SK-N-SH (cell line): ENCODE data around the gene RBM19. TPM values are rescaled to one million over a fixed set of nuclear protein-coding genes. Genes with fewer than 3 reads are reported as not detected.

Source experiments
- CTCF ChIA-PET: fragments of 300-600, 350-600 bp; formaldehyde crosslinking; extraction: SDS; loops from one replicate; lab custom pipeline; 2021; lab: Yijun Ruan, JAX
- POLR2A ChIA-PET: fragments of 350-600 bp; sonication (Branson Sonifier 250); formaldehyde crosslinking; extraction: SDS; loops from one replicate; lab custom pipeline; 2020; ENCODE audit warnings: antibody characterized with exemption, inconsistent platforms; lab: Yijun Ruan, JAX
- DNase-seq: peaks from one replicate; pipeline ENCODE4 v3.0.0; 2012
- H2AFZ ChIP-seq: fragments of 200-600 bp; sonication (generic); 2 replicates; pipeline ENCODE4 v1.8.1; 2016; ENCODE audit warnings: antibody characterized with exemption, mild to moderate bottlenecking, low read depth
- H3F3A ChIP-seq: fragments of 200-600 bp; sonication (generic); replicated peaks from 2 replicates; pipeline ENCODE3; 2016; ENCODE audit warnings: antibody characterized with exemption, mild to moderate bottlenecking; ENCODE audit not compliant: insufficient read depth
- H3K27ac ChIP-seq, 2 experiments: fragments of 200-500 bp in 1 of 2; fragments of 200-600 bp in 1 of 2; sonication (Bioruptor generic) in 1 of 2; sonication (generic), shearing (Covaris generic) in 1 of 2; 2 replicates each; pipeline versions ENCODE4 v1.5.1 to v1.6.1; 2014 to 2016; ENCODE audit warnings: low read depth in 2 of 2, inconsistent platforms in 1 of 2, low read length in 1 of 2, mild to moderate bottlenecking in 1 of 2, mixed read lengths in 1 of 2
- H3K27me3 ChIP-seq: fragments of 200-600 bp; sonication (generic), shearing (Covaris generic); 2 replicates; pipeline ENCODE4 v1.6.1; 2016; ENCODE audit warnings: mixed run types; ENCODE audit not compliant: insufficient read depth
- H3K36me3 ChIP-seq, 2 experiments: fragments of 200-500 bp in 1 of 2; fragments of 200-600 bp in 1 of 2; sonication (Bioruptor generic) in 1 of 2; sonication (generic) in 1 of 2; replicated peaks in 1 of 2; 2 replicates each; pipeline versions ENCODE3 to v1.5.1; 2014 to 2016; ENCODE audit warnings: low read length in 1 of 2, mild to moderate bottlenecking in 1 of 2; ENCODE audit not compliant: insufficient read depth in 2 of 2, control insufficient read depth in 1 of 2
- H3K4me1 ChIP-seq, 2 experiments: fragments of 200-500 bp in 1 of 2; fragments of 200-600 bp in 1 of 2; sonication (Bioruptor generic) in 1 of 2; sonication (generic), shearing (Covaris generic) in 1 of 2; 2 replicates each; pipeline versions ENCODE4 v1.5.1 to v1.6.1; 2014 to 2016; ENCODE audit warnings: low read depth in 1 of 2, low read length in 1 of 2, mixed run types in 1 of 2; ENCODE audit not compliant: insufficient read depth in 2 of 2, control insufficient read depth in 1 of 2
- H3K4me2 ChIP-seq: fragments of 200-600 bp; sonication (generic), shearing (Covaris generic); 2 replicates; pipeline ENCODE4 v1.6.1; 2017; ENCODE audit warnings: mixed run types
- H3K4me3 ChIP-seq, 2 experiments: fragments of 200-500 bp in 1 of 2; fragments of 200-600 bp in 1 of 2; sonication (Bioruptor generic) in 1 of 2; sonication (generic), shearing (Covaris generic) in 1 of 2; 2 replicates each; pipeline versions ENCODE4 v1.5.1 to v1.8.1; 2014 to 2016; ENCODE audit warnings: low read depth in 2 of 2, inconsistent platforms in 1 of 2, low read length in 1 of 2, mild to moderate bottlenecking in 1 of 2, mixed read lengths in 1 of 2, moderate library complexity in 1 of 2
- H3K79me2 ChIP-seq: fragments of 200-600 bp; sonication (generic); 2 replicates; pipeline ENCODE4 v1.8.1; 2017; ENCODE audit warnings: mild to moderate bottlenecking; ENCODE audit not compliant: insufficient read depth
- H3K9ac ChIP-seq: fragments of 200-600 bp; sonication (generic); 2 replicates; pipeline ENCODE4 v1.6.1; 2017; ENCODE audit warnings: mixed run types
- H3K9me2 ChIP-seq: fragments of 200-600 bp; sonication (generic); 2 replicates; pipeline ENCODE4 v1.6.1; 2017; ENCODE audit warnings: mixed run types
- H3K9me3 ChIP-seq: fragments of 200-600 bp; sonication (generic); 2 replicates; pipeline ENCODE4 v1.6.1; 2017; ENCODE audit warnings: mixed run types, mild to moderate bottlenecking, moderate library complexity
- H4K20me1 ChIP-seq: fragments of 200-600 bp; sonication (generic); 2 replicates; pipeline ENCODE4 v1.6.1; 2017; ENCODE audit warnings: mild to moderate bottlenecking, mixed run types; ENCODE audit not compliant: insufficient read depth
- CTCF ChIP-seq: fragments of 200-600 bp; sonication (generic); IDR thresholded peaks from 2 replicates; pipeline ENCODE4 v1.6.1; 2017; ENCODE audit warnings: antibody characterized with exemption, mild to moderate bottlenecking, moderate library complexity
- MEF2A ChIP-seq: IDR thresholded peaks from 2 replicates; pipeline ENCODE4 v1.4.0; 2012; ENCODE audit warnings: low read depth, borderline replicate concordance
- MXI1 ChIP-seq: IDR thresholded peaks from 2 replicates; pipeline ENCODE4 v1.6.1; 2012; ENCODE audit warnings: mild to moderate bottlenecking, low read depth, low read length, improper control_type of control experiment
- NRF1 ChIP-seq: IDR thresholded peaks from 2 replicates; pipeline ENCODE4 v1.6.1; 2012; ENCODE audit warnings: low read depth, mild to moderate bottlenecking, low read length
- RAD21 ChIP-seq: IDR thresholded peaks from 2 replicates; pipeline ENCODE4 v1.6.1; 2012; ENCODE audit warnings: mild to moderate bottlenecking, low read length
- SIN3A ChIP-seq: IDR thresholded peaks from 2 replicates; pipeline ENCODE4 v1.6.1; 2012; ENCODE audit warnings: low read depth, mild to moderate bottlenecking, low read length, moderate library complexity, borderline replicate concordance
- SMC3 ChIP-seq: IDR thresholded peaks from 2 replicates; pipeline ENCODE4 v1.6.1; 2012; ENCODE audit warnings: low read depth, low read length, improper control_type of control experiment
- WGBS: methylation state at CpG from one replicate; pipeline ENCODE4 v1.1.6; 2017; ENCODE audit warnings: low lambda C conversion rate; 5-methylcytosine and 5-hydroxymethylcytosine counted together
- polyA plus RNA-seq, 3 experiments: library from polyadenylated mRNA; depleted of rRNA; stranded (reverse); fragments of >200 nt; gene quantifications; 2 replicates each; pipeline ENCODE4 v1.2.3, GENCODE V29; 2012
- TF ChIP-seq, protein P1 (sequence below): IDR thresholded peaks from 2 replicates; pipeline ENCODE4 v1.4.0; 2012; ENCODE audit warnings: low read depth
- TF ChIP-seq, protein P2 (sequence below): IDR thresholded peaks from 2 replicates; pipeline ENCODE4; 2012
- TF ChIP-seq, protein P3 (sequence below): IDR thresholded peaks from 2 replicates; pipeline ENCODE4 v1.4.0; 2012; ENCODE audit warnings: low read depth, borderline replicate concordance

The RBM19 gene
- polyA plus RNA-seq, 1 of the 3 experiments (the other 2 are of a cell fraction): 16.6 TPM

DNA sequence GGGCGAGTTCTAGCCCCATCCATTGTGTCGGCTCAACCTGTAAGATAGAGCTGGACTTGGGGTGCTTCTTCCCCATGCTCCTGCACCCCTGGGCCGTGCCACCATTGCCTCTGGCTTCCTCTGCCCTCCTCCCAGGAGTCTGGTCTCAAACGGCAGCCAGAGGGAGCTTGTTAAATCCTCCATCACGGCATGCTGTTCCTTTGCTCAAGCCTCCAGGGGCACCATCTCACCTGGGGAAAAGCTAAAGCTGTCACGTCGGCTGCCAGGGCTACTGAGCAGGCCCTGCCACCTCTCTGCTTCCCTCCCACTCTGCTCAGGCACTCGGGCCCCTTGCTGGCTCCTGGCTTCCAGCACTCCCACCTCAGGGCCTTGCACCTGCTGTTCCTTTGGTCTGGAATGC is 140.4 kb downstream of the RBM19 start (continued):
- no peak for TF ChIP-seq CTCF
- TF ChIP-seq, protein P1, sequence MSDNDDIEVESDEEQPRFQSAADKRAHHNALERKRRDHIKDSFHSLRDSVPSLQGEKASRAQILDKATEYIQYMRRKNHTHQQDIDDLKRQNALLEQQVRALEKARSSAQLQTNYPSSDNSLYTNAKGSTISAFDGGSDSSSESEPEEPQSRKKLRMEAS: no peak
- TF ChIP-seq, protein P2, sequence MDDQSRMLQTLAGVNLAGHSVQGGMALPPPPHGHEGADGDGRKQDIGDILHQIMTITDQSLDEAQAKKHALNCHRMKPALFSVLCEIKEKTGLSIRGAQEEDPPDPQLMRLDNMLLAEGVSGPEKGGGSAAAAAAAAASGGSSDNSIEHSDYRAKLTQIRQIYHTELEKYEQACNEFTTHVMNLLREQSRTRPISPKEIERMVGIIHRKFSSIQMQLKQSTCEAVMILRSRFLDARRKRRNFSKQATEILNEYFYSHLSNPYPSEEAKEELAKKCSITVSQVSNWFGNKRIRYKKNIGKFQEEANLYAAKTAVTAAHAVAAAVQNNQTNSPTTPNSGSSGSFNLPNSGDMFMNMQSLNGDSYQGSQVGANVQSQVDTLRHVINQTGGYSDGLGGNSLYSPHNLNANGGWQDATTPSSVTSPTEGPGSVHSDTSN: no peak
- TF ChIP-seq NRF1: no peak
- no peak for TF ChIP-seq MXI1
- TF ChIP-seq SMC3: no peak

DNA sequence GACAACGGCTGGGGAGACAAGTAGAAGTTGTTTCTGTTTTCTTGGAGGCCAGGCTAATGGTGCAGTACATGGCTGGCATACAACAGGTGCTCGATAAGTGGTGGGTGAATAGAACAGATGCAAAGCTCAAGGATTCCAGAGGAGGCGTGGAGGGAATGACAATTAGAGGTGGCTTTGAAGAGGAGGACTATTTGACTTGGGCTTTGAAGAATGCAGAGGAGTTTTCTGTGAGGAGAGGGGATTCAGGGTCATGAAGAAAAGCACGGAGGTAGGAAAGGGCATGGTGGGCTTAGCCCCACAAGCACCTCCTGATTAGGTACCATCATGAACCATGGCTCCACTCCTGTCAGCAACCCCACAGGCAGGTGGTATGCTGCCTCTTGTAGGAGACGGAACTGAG is 142.3 kb downstream of the RBM19 start:
- Histone ChIP-seq H3K4me1 (no peaks in the 10 kb centered on the region; a peak in 1 of 4 replicates), H3K9me3 (no peaks in the 10 kb centered on the region), H3K79me2 (no peaks in the 10 kb centered on the region), H3K9me2 (no peaks in the 10 kb centered on the region), H2AFZ (no peak overlapping the region), H3K27ac (no peak overlapping the region), H3K27me3 (no peaks in the 10 kb centered on the region), H3K4me2 (no peak overlapping the region), H3K36me3 (no peaks in the 10 kb centered on the region), H4K20me1 (0 out of 2 replicates have a peak, but pooled peaks cover 3% of the 10 kb centered on the region), H3K4me3 (no peak overlapping the region), H3K9ac (no peak overlapping the region), H3F3A (no peaks in the 10 kb centered on the region)
- POLR2A ChIA-PET: no interaction called here
- TF ChIP-seq SIN3A: no peak
- TF ChIP-seq MEF2A: no peak
- TF ChIP-seq, protein P3, sequence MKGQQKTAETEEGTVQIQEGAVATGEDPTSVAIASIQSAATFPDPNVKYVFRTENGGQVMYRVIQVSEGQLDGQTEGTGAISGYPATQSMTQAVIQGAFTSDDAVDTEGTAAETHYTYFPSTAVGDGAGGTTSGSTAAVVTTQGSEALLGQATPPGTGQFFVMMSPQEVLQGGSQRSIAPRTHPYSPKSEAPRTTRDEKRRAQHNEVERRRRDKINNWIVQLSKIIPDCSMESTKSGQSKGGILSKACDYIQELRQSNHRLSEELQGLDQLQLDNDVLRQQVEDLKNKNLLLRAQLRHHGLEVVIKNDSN: no peak
- TF ChIP-seq, protein P2: no peak
- TF ChIP-seq RAD21: no peak
- no peak for TF ChIP-seq SMC3
- CTCF ChIA-PET: interaction anchor here (0.9 kb wide), 1 partner anchor 11 kb away, joined by 3 read pairs; no protein-coding TSS in a partner anchor
- 89% methylated on average over 5 of the region's 5 CpGs for WGBS
- DNase-seq: no peak
